Measurements from ENCODE around the gene IFT20.
"Not testable (repeated sequence)": the region's sequence is repeated elsewhere in the genome, so short reads cannot be mapped to it uniquely, and the experiment has no call there.

Gene IFT20

DNA sequence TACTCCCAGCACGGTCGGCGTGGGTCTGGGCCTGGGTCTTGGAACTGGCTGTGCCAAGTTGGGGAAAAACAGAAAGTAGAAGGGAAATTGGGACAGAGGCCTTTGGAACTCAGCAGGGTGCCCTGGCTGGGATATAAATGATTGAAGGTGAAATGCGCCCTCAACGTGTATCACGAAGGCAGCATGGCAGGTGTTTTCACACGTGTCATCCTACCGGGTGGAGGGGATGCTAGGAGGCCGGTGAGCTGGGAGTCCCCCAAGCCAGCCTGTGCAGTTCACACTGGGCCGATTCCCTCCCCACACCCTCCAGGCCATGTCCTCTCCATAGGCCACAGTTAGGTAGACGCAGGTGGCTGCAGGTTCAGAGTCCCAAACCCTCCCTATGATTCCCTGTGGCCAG, 6.2 kb upstream of the IFT20 start:
- Histone ChIP-seq H3K27ac (ENCODE audit: low read depth, low read length) (no peak overlapping the region), H4K8ac (ENCODE audit: low read depth, low read length) (no peak overlapping the region), H3K4me1 (ENCODE audit: control insufficient read depth, low read depth, low read length) (peaks cover 3% of the 10 kb centered on the region), H3K9ac (ENCODE audit: low read length) (no peak overlapping the region), H3K56ac (ENCODE audit: low read length) (no peak overlapping the region), H3K18ac (ENCODE audit: low read length) (no peak overlapping the region), H3K36me3 (ENCODE audit: control insufficient read depth, insufficient read depth, low read length) (peaks cover 11% of the 10 kb centered on the region), H3K4me3 (ENCODE audit: low read length) (no peak overlapping the region), H3K79me2 (ENCODE audit: control insufficient read depth, insufficient read depth, low read length) (peaks cover 17% of the 10 kb centered on the region), H2AK5ac (ENCODE audit: low read length) (no peak overlapping the region), H3K27me3 (ENCODE audit: insufficient read depth, low read length, poor library complexity) (no peaks in the 10 kb centered on the region), H2BK15ac (replicated peaks; ENCODE audit: low read depth) (no peak overlapping the region), H2BK5ac (ENCODE audit: low read length) (no peak overlapping the region), H4K5ac (ENCODE audit: low read length) (no peak overlapping the region), H3K4me2 (ENCODE audit: low read length) (no peak overlapping the region), H3K4ac (ENCODE audit: low read depth, low read length) (no peak overlapping the region), H2BK120ac (ENCODE audit: low read depth, low read length) (no peak overlapping the region), H3K79me1 (ENCODE audit: low read length) (peaks cover 11% of the 10 kb centered on the region), H3K23ac (ENCODE audit: low read length) (no peak overlapping the region)
- WGBS (ENCODE audit: extremely low coverage, insufficient coverage, low lambda C conversion rate), result no CpG with 5 or more reads among the region's 11 CpGs
- no peak for DNase-seq

GRCh38 chr17:28340374-28340773, 5.1 kb upstream of the IFT20 start:
- Histone ChIP-seq H3K27ac (ENCODE audit: low read depth, low read length) (no peak overlapping the region), H4K8ac (ENCODE audit: low read depth, low read length) (no peak overlapping the region), H3K79me2 (ENCODE audit: control insufficient read depth, insufficient read depth, low read length) (peaks cover 18% of the 10 kb centered on the region), H3K36me3 (ENCODE audit: control insufficient read depth, insufficient read depth, low read length) (peaks cover 8% of the 10 kb centered on the region), H3K4me3 (ENCODE audit: low read length) (no peak overlapping the region), H3K18ac (ENCODE audit: low read length) (no peak overlapping the region), H4K5ac (ENCODE audit: low read length) (no peak overlapping the region), H2BK5ac (ENCODE audit: low read length) (no peak overlapping the region), H2BK120ac (ENCODE audit: low read depth, low read length) (no peak overlapping the region), H3K56ac (ENCODE audit: low read length) (no peak overlapping the region), H3K4me2 (ENCODE audit: low read length) (no peak overlapping the region), H2BK15ac (replicated peaks; ENCODE audit: low read depth) (no peak overlapping the region), H3K4me1 (ENCODE audit: control insufficient read depth, low read depth, low read length) (peaks cover 3% of the 10 kb centered on the region), H3K27me3 (ENCODE audit: insufficient read depth, low read length, poor library complexity) (no peaks in the 10 kb centered on the region), H3K79me1 (ENCODE audit: low read length) (peaks cover 9% of the 10 kb centered on the region), H3K4ac (ENCODE audit: low read depth, low read length) (no peak overlapping the region), H3K9ac (ENCODE audit: low read length) (no peak overlapping the region), H3K23ac (ENCODE audit: low read length) (no peak overlapping the region), H2AK5ac (ENCODE audit: low read length) (no peak overlapping the region)
- no peak for DNase-seq
- WGBS (ENCODE audit: extremely low coverage, insufficient coverage, low lambda C conversion rate), result no CpG with 5 or more reads among the region's 6 CpGs

DNA sequence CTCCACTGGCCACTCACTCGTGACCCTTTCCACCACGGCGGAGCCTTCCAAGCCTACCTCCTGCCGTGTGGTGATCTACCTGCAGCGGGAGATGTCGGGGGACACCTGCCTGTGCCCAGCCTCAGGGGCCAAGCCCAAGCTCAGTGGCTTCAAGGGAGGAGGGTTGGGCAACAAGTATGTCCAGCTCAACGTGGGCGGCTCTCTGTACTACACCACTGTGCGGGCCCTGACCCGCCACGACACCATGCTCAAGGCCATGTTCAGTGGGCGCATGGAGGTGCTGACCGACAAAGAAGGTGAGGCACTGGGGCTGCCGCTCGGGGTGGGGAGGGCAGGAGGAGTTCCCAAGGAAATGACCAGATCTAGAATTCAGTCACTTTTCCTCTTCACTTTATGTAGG, 4.2 kb upstream of the IFT20 start:
- Histone ChIP-seq H3K4ac (ENCODE audit: low read depth, low read length) (no peak overlapping the region), H3K4me1 (ENCODE audit: control insufficient read depth, low read depth, low read length) (peaks cover 7% of the 10 kb centered on the region), H3K79me2 (ENCODE audit: control insufficient read depth, insufficient read depth, low read length) (peaks cover 18% of the 10 kb centered on the region), H4K5ac (ENCODE audit: low read length) (no peak overlapping the region), H3K9ac (ENCODE audit: low read length) (no peak overlapping the region), H2BK15ac (replicated peaks; ENCODE audit: low read depth) (no peak overlapping the region), H3K4me2 (ENCODE audit: low read length) (no peak overlapping the region), H3K36me3 (ENCODE audit: control insufficient read depth, insufficient read depth, low read length) (peaks cover 5% of the 10 kb centered on the region), H2AK5ac (ENCODE audit: low read length) (no peak overlapping the region), H3K4me3 (ENCODE audit: low read length) (no peak overlapping the region), H3K23ac (ENCODE audit: low read length) (no peak overlapping the region), H2BK120ac (ENCODE audit: low read depth, low read length) (no peak overlapping the region), H3K56ac (ENCODE audit: low read length) (no peak overlapping the region), H2BK5ac (ENCODE audit: low read length) (no peak overlapping the region), H3K79me1 (ENCODE audit: low read length) (peaks cover 13% of the 10 kb centered on the region), H3K18ac (ENCODE audit: low read length) (no peak overlapping the region), H3K27me3 (ENCODE audit: insufficient read depth, low read length, poor library complexity) (no peaks in the 10 kb centered on the region), H3K27ac (ENCODE audit: low read depth, low read length) (no peak overlapping the region), H4K8ac (ENCODE audit: low read depth, low read length) (no peak overlapping the region)
- whole genome bisulfite sequencing (ENCODE audit: extremely low coverage, insufficient coverage, low lambda C conversion rate), result no CpG with 5 or more reads among the region's 15 CpGs
- DNase-seq, result no peak

- not testable (repeated sequence) for H2BK120ac ChIP-seq (ENCODE audit: low read depth, low read length); H3K36me3 ChIP-seq (ENCODE audit: control insufficient read depth, insufficient read depth, low read length)
Measured at GRCh38 chr17:28338769-28339212, 3.5 kb upstream of the IFT20 start.

GRCh38 chr17:28338056-28338768, 2.9 kb upstream of the IFT20 start:
- no peak overlapping the region for H3K4ac ChIP-seq (ENCODE audit: low read depth, low read length)
- no peak overlapping the region for H3K23ac ChIP-seq (ENCODE audit: low read length)
- H2AK5ac ChIP-seq (ENCODE audit: low read length), result no peak overlapping the region
- no peak overlapping the region for H2BK15ac ChIP-seq (replicated peaks; ENCODE audit: low read depth)
- H3K56ac ChIP-seq (ENCODE audit: low read length), result peak overlapping the region; percentile 11
- peaks cover 9% of the 10 kb centered on the region for H3K4me1 ChIP-seq (ENCODE audit: control insufficient read depth, low read depth, low read length)
- no peak overlapping the region for H3K4me3 ChIP-seq (ENCODE audit: low read length)
- no peak overlapping the region for H2BK5ac ChIP-seq (ENCODE audit: low read length)
- H3K4me2 ChIP-seq (ENCODE audit: low read length), result no peak overlapping the region
- no CpG with 5 or more reads among the region's 5 CpGs for WGBS (ENCODE audit: extremely low coverage, insufficient coverage, low lambda C conversion rate)
- H3K36me3 ChIP-seq (ENCODE audit: control insufficient read depth, insufficient read depth, low read length), result no peaks in the 10 kb centered on the region
- peaks cover 18% of the 10 kb centered on the region for H3K79me2 ChIP-seq (ENCODE audit: control insufficient read depth, insufficient read depth, low read length)
- no peak overlapping the region for H3K18ac ChIP-seq (ENCODE audit: low read length)
- H3K27ac ChIP-seq (ENCODE audit: low read depth, low read length), result no peak overlapping the region
- no peak overlapping the region for H4K5ac ChIP-seq (ENCODE audit: low read length)
- H3K79me1 ChIP-seq (ENCODE audit: low read length), result peaks cover 16% of the 10 kb centered on the region
- H4K8ac ChIP-seq (ENCODE audit: low read depth, low read length), result no peak overlapping the region
- H2BK120ac ChIP-seq (ENCODE audit: low read depth, low read length), result no peak overlapping the region
- peak; percentile 57 for DNase-seq
- H3K9ac ChIP-seq (ENCODE audit: low read length), result no peak overlapping the region
- H3K27me3 ChIP-seq (ENCODE audit: insufficient read depth, low read length, poor library complexity), result no peaks in the 10 kb centered on the region

More at GRCh38 chr17:28338769-28339212, 3.5 kb upstream of the IFT20 start:
- peaks cover 18% of the 10 kb centered on the region for H3K79me2 ChIP-seq (ENCODE audit: control insufficient read depth, insufficient read depth, low read length)
- H4K5ac ChIP-seq (ENCODE audit: low read length); H2BK5ac ChIP-seq (ENCODE audit: low read length); H3K4me3 ChIP-seq (ENCODE audit: low read length); H3K9ac ChIP-seq (ENCODE audit: low read length); H3K18ac ChIP-seq (ENCODE audit: low read length); H3K27ac ChIP-seq (ENCODE audit: low read depth, low read length); H2BK15ac ChIP-seq (replicated peaks; ENCODE audit: low read depth); H2AK5ac ChIP-seq (ENCODE audit: low read length); H3K23ac ChIP-seq (ENCODE audit: low read length); H3K4me1 ChIP-seq (ENCODE audit: control insufficient read depth, low read depth, low read length); H3K4me2 ChIP-seq (ENCODE audit: low read length); H3K27me3 ChIP-seq (ENCODE audit: insufficient read depth, low read length, poor library complexity); H3K4ac ChIP-seq (ENCODE audit: low read depth, low read length); H4K8ac ChIP-seq (ENCODE audit: low read depth, low read length); DNase-seq; H3K56ac ChIP-seq (ENCODE audit: low read length): not testable (repeated sequence)
- peaks cover 16% of the 10 kb centered on the region for H3K79me1 ChIP-seq (ENCODE audit: low read length)
- WGBS (ENCODE audit: extremely low coverage, insufficient coverage, low lambda C conversion rate), result no CpG with 5 or more reads among the region's 8 CpGs

All from mesendoderm (in vitro differentiated cells).